Measurements from ENCODE around the gene MMD. TPM values are rescaled to one million over a fixed set of nuclear protein-coding genes. Genes with fewer than 3 reads are reported as not detected.
A peak's percentile ranks its signal among the peaks of the same experiment; 100 is the strongest.

The MMD gene
- total and polyA plus RNA-seq, 2 of the 13 experiments (the other 11 are each of a cell fraction or from before 2014, with no cell fraction given): 121 to 225 TPM

DNA sequence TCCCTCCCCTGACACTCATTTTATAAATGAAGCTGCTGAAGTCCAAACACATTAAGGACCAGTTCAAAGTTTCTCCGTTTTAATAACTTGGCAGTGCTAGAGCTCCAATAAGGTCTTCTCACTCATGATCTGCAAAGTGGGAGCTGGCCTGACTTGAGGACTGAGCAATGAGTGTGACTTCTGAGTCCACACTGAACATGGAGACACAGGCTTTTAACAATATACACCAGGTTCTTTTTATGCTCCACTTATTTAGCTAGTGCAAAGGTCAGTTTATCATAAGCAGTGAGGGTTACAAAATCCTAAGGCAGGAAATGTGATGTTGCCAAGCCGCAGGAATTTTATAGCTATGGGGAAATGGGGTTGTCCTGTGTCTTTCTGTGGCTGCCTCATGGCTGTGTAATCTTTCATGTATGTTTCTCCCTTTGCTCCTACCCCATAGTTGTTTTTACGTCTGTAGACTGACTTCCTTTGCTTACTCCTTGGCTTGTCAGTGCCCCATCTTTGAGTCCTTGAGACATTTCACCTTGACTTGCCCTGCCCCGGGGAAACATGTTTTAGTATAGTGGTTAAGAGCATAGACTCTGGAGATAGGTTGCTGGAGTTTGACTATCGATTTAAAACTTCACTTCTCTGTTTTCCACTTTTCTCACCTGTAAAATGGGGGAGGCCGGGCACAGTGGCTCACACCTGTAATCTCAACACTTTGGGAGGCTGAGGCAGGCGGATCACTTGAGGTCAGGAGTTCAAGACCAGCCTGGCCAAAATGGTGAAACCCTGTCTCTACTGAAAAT, 12.2 kb upstream of the MMD start (continued):
- TF ChIP-seq, protein P1, sequence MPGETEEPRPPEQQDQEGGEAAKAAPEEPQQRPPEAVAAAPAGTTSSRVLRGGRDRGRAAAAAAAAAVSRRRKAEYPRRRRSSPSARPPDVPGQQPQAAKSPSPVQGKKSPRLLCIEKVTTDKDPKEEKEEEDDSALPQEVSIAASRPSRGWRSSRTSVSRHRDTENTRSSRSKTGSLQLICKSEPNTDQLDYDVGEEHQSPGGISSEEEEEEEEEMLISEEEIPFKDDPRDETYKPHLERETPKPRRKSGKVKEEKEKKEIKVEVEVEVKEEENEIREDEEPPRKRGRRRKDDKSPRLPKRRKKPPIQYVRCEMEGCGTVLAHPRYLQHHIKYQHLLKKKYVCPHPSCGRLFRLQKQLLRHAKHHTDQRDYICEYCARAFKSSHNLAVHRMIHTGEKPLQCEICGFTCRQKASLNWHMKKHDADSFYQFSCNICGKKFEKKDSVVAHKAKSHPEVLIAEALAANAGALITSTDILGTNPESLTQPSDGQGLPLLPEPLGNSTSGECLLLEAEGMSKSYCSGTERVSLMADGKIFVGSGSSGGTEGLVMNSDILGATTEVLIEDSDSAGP (CRISPR knock-in tag; IDR thresholded peaks at IDR 0.05; ENCODE audit: borderline replicate concordance): peak; percentile 46; the same call in 1 of the 2 replicates
- TF ChIP-seq FOXK1 (CRISPR knock-in tag; IDR thresholded peaks at IDR 0.05; ENCODE audit: borderline replicate concordance, low read depth) (peak; percentile 41; the same call in 1 of the 2 replicates), ZNF780A (CRISPR knock-in tag; IDR thresholded peaks at IDR 0.05) (no peak), ZNF75D (CRISPR knock-in tag; IDR thresholded peaks at IDR 0.05; ENCODE audit: borderline replicate concordance) (no peak), ELF3 (CRISPR knock-in tag; IDR thresholded peaks at IDR 0.05) (peak; percentile 97), THAP11 (CRISPR knock-in tag; IDR thresholded peaks at IDR 0.05) (0 out of 2 replicates have a peak, but pooled peaks have one; percentile 46), ZNF503 (CRISPR knock-in tag; IDR thresholded peaks at IDR 0.05) (0 out of 2 replicates have a peak, but pooled peaks have one; percentile 18), TP53 (CRISPR knock-in tag; conservative IDR thresholded peaks at IDR 0.05) (no peak), ZBTB10 (CRISPR knock-in tag; IDR thresholded peaks at IDR 0.05; ENCODE audit: borderline replicate concordance) (no peak), NFKBIZ (CRISPR knock-in tag; IDR thresholded peaks at IDR 0.05) (no peak; the same call in 1 of the 2 replicates), ZNF333 (CRISPR knock-in tag; IDR thresholded peaks at IDR 0.05; ENCODE audit: borderline replicate concordance) (no peak), HNRNPLL (IDR thresholded peaks at IDR 0.05; ENCODE audit: low read depth, low read length, poor library complexity, severe bottlenecking) (no peak), MAFK (conservative IDR thresholded peaks at IDR 0.05 in 1 of 2, IDR thresholded peaks at IDR 0.05 in 1 of 2; ENCODE audit: low read length in 2 of 2) (no peak), EP300 (IDR thresholded peaks at IDR 0.05; ENCODE audit: low read depth in 2 of 2, low read length in 2 of 2) (peak; percentile 86 to 95; a peak in 3 of 4 replicates), EP300 (CRISPR knock-in tag; IDR thresholded peaks at IDR 0.05; ENCODE audit: borderline replicate concordance) (peak; percentile 91), PHF20 (CRISPR knock-in tag; IDR thresholded peaks at IDR 0.05) (no peak)
- TF ChIP-seq, protein P2, sequence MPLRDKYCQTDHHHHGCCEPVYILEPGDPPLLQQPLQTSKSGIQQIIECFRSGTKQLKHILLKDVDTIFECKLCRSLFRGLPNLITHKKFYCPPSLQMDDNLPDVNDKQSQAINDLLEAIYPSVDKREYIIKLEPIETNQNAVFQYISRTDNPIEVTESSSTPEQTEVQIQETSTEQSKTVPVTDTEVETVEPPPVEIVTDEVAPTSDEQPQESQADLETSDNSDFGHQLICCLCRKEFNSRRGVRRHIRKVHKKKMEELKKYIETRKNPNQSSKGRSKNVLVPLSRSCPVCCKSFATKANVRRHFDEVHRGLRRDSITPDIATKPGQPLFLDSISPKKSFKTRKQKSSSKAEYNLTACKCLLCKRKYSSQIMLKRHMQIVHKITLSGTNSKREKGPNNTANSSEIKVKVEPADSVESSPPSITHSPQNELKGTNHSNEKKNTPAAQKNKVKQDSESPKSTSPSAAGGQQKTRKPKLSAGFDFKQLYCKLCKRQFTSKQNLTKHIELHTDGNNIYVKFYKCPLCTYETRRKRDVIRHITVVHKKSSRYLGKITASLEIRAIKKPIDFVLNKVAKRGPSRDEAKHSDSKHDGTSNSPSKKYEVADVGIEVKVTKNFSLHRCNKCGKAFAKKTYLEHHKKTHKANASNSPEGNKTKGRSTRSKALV (CRISPR knock-in tag; IDR thresholded peaks at IDR 0.05): no peak
- TF ChIP-seq, protein P3, sequence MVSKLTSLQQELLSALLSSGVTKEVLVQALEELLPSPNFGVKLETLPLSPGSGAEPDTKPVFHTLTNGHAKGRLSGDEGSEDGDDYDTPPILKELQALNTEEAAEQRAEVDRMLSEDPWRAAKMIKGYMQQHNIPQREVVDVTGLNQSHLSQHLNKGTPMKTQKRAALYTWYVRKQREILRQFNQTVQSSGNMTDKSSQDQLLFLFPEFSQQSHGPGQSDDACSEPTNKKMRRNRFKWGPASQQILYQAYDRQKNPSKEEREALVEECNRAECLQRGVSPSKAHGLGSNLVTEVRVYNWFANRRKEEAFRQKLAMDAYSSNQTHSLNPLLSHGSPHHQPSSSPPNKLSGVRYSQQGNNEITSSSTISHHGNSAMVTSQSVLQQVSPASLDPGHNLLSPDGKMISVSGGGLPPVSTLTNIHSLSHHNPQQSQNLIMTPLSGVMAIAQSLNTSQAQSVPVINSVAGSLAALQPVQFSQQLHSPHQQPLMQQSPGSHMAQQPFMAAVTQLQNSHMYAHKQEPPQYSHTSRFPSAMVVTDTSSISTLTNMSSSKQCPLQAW (CRISPR knock-in tag; IDR thresholded peaks at IDR 0.05): peak; percentile 30; the same call in 1 of the 2 replicates
